Astrocyte of the spinal cord (primary cell): ENCODE data around the gene MTHFSD.

Experiments
- DNase-seq: peaks from one replicate; pipeline ENCODE4 v3.0.0; 2011; ENCODE audit warnings: low read depth, low spot score
- H3K4me3 ChIP-seq: 2 replicates; pipeline ENCODE4 v1.5.1; 2011; ENCODE audit warnings: low read depth, mild to moderate bottlenecking, low read length, moderate library complexity
- CTCF ChIP-seq: IDR thresholded peaks from 2 replicates; pipeline ENCODE4 v1.5.1; 2012; ENCODE audit warnings: low read depth, mild to moderate bottlenecking, low read length, inconsistent platforms
- in situ Hi-C: cut with HindIII; loops from 2 replicates; pipeline ENCODE4 v1.10.0; 2017; ENCODE audit warnings: low sequenced_read_pairs

Gene MTHFSD

GRCh38 chr16:86519007-86519648 lies 35.9 kb downstream of the MTHFSD start:
- TF ChIP-seq CTCF = no peak
- DNase-seq = no peak
- in situ Hi-C loops = loop anchor here (5.0 kb wide), 1 partner anchor 447 kb away; no protein-coding TSS in a partner anchor
- H3K4me3 ChIP-seq = no peak overlapping the region

DNA sequence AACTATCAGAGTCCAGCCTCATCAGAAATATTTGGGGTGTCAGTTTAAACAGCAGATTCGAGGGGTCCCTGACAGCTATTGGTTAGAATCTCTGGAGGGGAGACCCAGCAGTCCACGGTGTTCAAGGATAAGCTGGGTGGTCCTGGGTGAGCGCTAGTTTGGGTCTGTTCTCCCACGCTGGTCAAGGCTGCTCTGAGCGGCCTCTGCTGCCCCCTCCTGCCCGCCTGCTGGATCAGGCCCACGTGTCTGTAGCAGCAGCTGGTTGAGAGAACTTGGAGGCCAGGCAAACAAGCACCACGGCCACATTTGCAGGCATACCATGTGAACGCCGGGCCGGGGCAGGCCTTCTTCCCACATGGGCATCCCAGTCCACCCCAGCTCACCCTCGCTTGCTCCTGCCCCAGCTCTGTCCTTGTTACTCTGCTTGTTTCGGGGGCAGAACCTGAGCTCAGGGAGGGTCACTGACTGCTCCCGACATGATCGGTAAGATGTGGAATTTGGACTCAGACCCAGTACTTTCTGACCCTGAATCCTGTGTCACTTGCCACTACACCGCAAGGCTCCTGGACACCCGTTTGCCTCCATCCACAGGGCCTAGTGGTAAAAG lies 37.3 kb downstream of the MTHFSD start:
- DNase-seq = peak; percentile 68
- H3K4me3 ChIP-seq = no peak overlapping the region
- peak; percentile 92 for TF ChIP-seq CTCF

GRCh38 chr16:86517033-86517432 lies 38.0 kb downstream of the MTHFSD start:
- no peak overlapping the region for H3K4me3 ChIP-seq
- in situ Hi-C loops = loop anchor here (5.0 kb wide), 1 partner anchor 445 kb away; no protein-coding TSS in a partner anchor
- TF ChIP-seq CTCF = no peak
- DNase-seq = no peak

More for the DNA sequence above, 37.3 kb downstream of the MTHFSD start:
- in situ Hi-C loops = loop anchor here (5.0 kb wide), 1 partner anchor 445 kb away; no protein-coding TSS in a partner anchor

GRCh38 chr16:86516623-86517003 lies 38.4 kb downstream of the MTHFSD start:
- peak overlapping the region; percentile 60 for H3K4me3 ChIP-seq
- no peak for TF ChIP-seq CTCF
- in situ Hi-C loops = loop anchor here (5.0 kb wide), 1 partner anchor 444 kb away; no protein-coding TSS in a partner anchor
- peak; percentile 43 for DNase-seq

- peak; percentile 46 for DNase-seq
- no peak for TF ChIP-seq CTCF
- H3K4me3 ChIP-seq = peak overlapping the region; percentile 60
- in situ Hi-C loops = loop anchor here (5.0 kb wide), 1 partner anchor 444 kb away; no protein-coding TSS in a partner anchor
These were observed 39.0 kb downstream of the MTHFSD start for GRCh38 chr16:86515777-86516622.

- DNase-seq = no peak
- in situ Hi-C loops = loop anchor here (5.0 kb wide), 1 partner anchor 443 kb away; no protein-coding TSS in a partner anchor
- peak overlapping the region; percentile 60 for H3K4me3 ChIP-seq
- no peak for TF ChIP-seq CTCF
These were observed 39.6 kb downstream of the MTHFSD start for GRCh38 chr16:86515413-86515776.
